HepG2 (cell line): ENCODE measurements around the gene GSK3B. TPM values are rescaled to one million over a fixed set of nuclear protein-coding genes. Genes with fewer than 3 reads are reported as not detected.

Source experiments
- AHDC1 ChIP-seq: sonication (generic); formaldehyde crosslinking; IDR thresholded peaks from 2 replicates; pipeline ENCODE4 v1.5.1; 2020; ENCODE audit warnings: mild to moderate bottlenecking, missing genetic modification reagents, borderline replicate concordance
- AKAP8 ChIP-seq: sonication (generic); formaldehyde crosslinking; IDR thresholded peaks from 2 replicates; pipeline ENCODE4 v1.5.1; 2020; ENCODE audit warnings: mild to moderate bottlenecking, missing genetic modification reagents
- CAMTA2 ChIP-seq: sonication (generic); formaldehyde crosslinking; IDR thresholded peaks from 2 replicates; pipeline ENCODE4 v1.4.0; 2020; ENCODE audit warnings: mild to moderate bottlenecking, missing genetic modification reagents, borderline replicate concordance
- E2F5 ChIP-seq: sonication (generic); formaldehyde crosslinking; conservative IDR thresholded peaks from 2 replicates; pipeline ENCODE4 v1.4.0; 2020; ENCODE audit warnings: missing genetic modification reagents
- ETV6 ChIP-seq: sonication (generic); formaldehyde crosslinking; conservative IDR thresholded peaks from 2 replicates; pipeline ENCODE4 v1.4.0; 2020; ENCODE audit warnings: missing genetic modification reagents
- RFX3 ChIP-seq: IDR thresholded peaks from 2 replicates; pipeline ENCODE4 v1.6.1; 2016; ENCODE audit warnings: missing biosample characterization, missing genetic modification reagents
- RORA ChIP-seq: sonication (generic); formaldehyde crosslinking; IDR thresholded peaks from 2 replicates; pipeline ENCODE4 v1.5.0; 2020; ENCODE audit warnings: mild to moderate bottlenecking, missing genetic modification reagents, moderate library complexity
- STAT6 ChIP-seq: sonication (generic); formaldehyde crosslinking; IDR thresholded peaks from 2 replicates; pipeline ENCODE4 v1.4.0; 2020; ENCODE audit warnings: missing genetic modification reagents, mild to moderate bottlenecking, borderline replicate concordance
- ZNF33B ChIP-seq: sonication (generic); formaldehyde crosslinking; IDR thresholded peaks from 2 replicates; pipeline ENCODE4 v1.5.1; 2020; ENCODE audit warnings: mild to moderate bottlenecking, missing genetic modification reagents
- ZNF343 ChIP-seq: sonication (generic); formaldehyde crosslinking; IDR thresholded peaks from 2 replicates; pipeline ENCODE4 v1.4.0; 2020; ENCODE audit warnings: mild to moderate bottlenecking, missing genetic modification reagents
- ZNF629 ChIP-seq: sonication (generic); formaldehyde crosslinking; conservative IDR thresholded peaks from 2 replicates; pipeline ENCODE4 v1.5.0; 2020; ENCODE audit warnings: missing genetic modification reagents
- ZNF672 ChIP-seq: sonication (generic); formaldehyde crosslinking; IDR thresholded peaks from 2 replicates; pipeline ENCODE4 v1.8.1; 2022; ENCODE audit warnings: missing genetic modification reagents
- ZNF724P ChIP-seq: sonication (generic); formaldehyde crosslinking; IDR thresholded peaks from 2 replicates; pipeline ENCODE4 v1.8.0; 2022; ENCODE audit warnings: missing genetic modification reagents, borderline replicate concordance
- ZNF749 ChIP-seq: sonication (generic); formaldehyde crosslinking; IDR thresholded peaks from 2 replicates; pipeline ENCODE4 v1.8.0; 2022; ENCODE audit warnings: mild to moderate bottlenecking, missing genetic modification reagents, moderate library complexity, borderline replicate concordance
- ZSCAN9 ChIP-seq: IDR thresholded peaks from 2 replicates; pipeline ENCODE4 v1.6.1; 2016; ENCODE audit warnings: borderline replicate concordance
- polyA plus RNA-seq, 8 experiments: library from polyadenylated mRNA; depleted of rRNA in 3 of 8; stranded (reverse) in 7 of 8; unstranded in 1 of 8; fragments of >200 nt; fragmentation: Illumina TruSeq in 4 of 8; extraction: Trizol in 4 of 8; gene quantifications; 2 replicates each; pipeline versions ENCODE4 v1.2.1 to v1.2.3, GENCODE V29; 2011 to 2016; ENCODE audit warnings: low read depth in 4 of 8, missing spikeins in 1 of 8, mixed read lengths in 1 of 8; ENCODE audit not compliant: insufficient read depth in 1 of 8
- total RNA-seq, 5 experiments: library from RNA; depleted of rRNA; stranded (reverse); fragments of >200 nt; fragmentation: Illumina TruSeq; extraction: Trizol; gene quantifications; 2 replicates each; pipeline ENCODE4 v1.2.3, GENCODE V29; 2016; ENCODE audit warnings: low read depth in 1 of 5
- TF ChIP-seq, protein P1 (sequence below): sonication (generic); formaldehyde crosslinking; IDR thresholded peaks from 2 replicates; pipeline ENCODE4 v1.9.0; 2021; ENCODE audit warnings: missing genetic modification reagents, borderline replicate concordance
- TF ChIP-seq, protein P2 (sequence below): sonication (generic); formaldehyde crosslinking; IDR thresholded peaks from 2 replicates; pipeline ENCODE4 v1.4.0; 2020; ENCODE audit warnings: missing genetic modification reagents

Gene GSK3B
- total and polyA plus RNA-seq, 2 of the 13 experiments (the other 11 are each of a cell fraction or from before 2014, with no cell fraction given) = 22.3 to 30.1 TPM

DNA sequence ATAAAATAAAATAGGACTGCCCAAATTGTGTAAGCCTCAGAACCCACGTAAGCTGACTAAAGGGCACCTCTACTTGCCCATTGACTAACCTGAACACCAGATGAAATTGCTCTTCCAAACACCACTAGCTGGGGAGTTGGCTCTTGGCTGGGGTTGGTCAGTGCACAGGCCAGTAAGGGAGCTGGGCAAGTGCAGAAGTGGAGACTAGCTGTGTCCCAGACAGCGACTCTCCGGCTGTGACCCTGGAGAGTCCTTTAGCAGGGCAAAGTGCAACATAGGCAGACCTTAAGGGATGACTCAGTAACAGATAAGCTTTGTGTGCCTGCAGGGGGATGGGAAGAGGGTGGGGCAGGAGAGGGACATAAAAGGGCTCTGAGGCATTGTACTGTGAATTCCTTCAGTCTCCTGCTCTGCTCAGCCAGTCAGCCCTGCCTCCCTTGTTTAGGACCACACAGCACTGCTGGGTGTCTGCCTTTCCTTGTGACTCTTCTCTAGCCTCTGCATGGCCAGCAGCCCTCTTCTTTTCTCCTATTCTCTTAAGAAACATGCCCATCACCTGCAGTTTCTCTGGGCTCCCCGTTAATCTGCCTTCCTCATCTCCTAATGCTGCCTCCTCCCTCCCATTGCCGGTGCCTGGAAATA, 299.2 kb downstream of the GSK3B start (continued):
- TF ChIP-seq AHDC1 (CRISPR knock-in tag) = peak; percentile 52; the same call in 1 of the 2 replicates
- no peak for TF ChIP-seq AKAP8 (CRISPR knock-in tag)
- no peak for TF ChIP-seq ZNF343
- TF ChIP-seq ZNF724P (CRISPR knock-in tag) = no peak
- no peak for TF ChIP-seq RFX3
- TF ChIP-seq ZNF749 (CRISPR knock-in tag) = no peak
- TF ChIP-seq, protein P1, sequence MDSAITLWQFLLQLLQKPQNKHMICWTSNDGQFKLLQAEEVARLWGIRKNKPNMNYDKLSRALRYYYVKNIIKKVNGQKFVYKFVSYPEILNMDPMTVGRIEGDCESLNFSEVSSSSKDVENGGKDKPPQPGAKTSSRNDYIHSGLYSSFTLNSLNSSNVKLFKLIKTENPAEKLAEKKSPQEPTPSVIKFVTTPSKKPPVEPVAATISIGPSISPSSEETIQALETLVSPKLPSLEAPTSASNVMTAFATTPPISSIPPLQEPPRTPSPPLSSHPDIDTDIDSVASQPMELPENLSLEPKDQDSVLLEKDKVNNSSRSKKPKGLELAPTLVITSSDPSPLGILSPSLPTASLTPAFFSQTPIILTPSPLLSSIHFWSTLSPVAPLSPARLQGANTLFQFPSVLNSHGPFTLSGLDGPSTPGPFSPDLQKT (CRISPR knock-in tag) = no peak
- no peak for TF ChIP-seq E2F5 (CRISPR knock-in tag)
- no peak for TF ChIP-seq ZNF33B (CRISPR knock-in tag)
- TF ChIP-seq ETV6 (CRISPR knock-in tag) = no peak
- TF ChIP-seq, protein P2, sequence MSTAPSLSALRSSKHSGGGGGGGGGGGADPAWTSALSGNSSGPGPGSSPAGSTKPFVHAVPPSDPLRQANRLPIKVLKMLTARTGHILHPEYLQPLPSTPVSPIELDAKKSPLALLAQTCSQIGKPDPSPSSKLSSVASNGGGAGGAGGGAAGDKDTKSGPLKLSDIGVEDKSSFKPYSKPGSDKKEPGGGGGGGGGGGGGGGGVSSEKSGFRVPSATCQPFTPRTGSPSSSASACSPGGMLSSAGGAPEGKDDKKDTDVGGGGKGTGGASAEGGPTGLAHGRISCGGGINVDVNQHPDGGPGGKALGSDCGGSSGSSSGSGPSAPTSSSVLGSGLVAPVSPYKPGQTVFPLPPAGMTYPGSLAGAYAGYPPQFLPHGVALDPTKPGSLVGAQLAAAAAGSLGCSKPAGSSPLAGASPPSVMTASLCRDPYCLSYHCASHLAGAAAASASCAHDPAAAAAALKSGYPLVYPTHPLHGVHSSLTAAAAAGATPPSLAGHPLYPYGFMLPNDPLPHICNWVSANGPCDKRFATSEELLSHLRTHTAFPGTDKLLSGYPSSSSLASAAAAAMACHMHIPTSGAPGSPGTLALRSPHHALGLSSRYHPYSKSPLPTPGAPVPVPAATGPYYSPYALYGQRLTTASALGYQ (CRISPR knock-in tag) = peak; percentile 76
- no peak for TF ChIP-seq CAMTA2 (CRISPR knock-in tag)
- no peak for TF ChIP-seq STAT6
- no peak for TF ChIP-seq RORA (CRISPR knock-in tag)
- TF ChIP-seq ZNF672 (CRISPR knock-in tag) = no peak
- no peak for TF ChIP-seq ZSCAN9 (CRISPR knock-in tag)
- TF ChIP-seq ZNF629 (CRISPR knock-in tag) = peak; percentile 43; the same call in 1 of the 2 replicates
